Gastrocnemius medialis (tissue), 4 donors: ENCODE results near the gene TIGD1. TPM values are rescaled to one million over a fixed set of nuclear protein-coding genes. Genes with fewer than 3 reads are reported as not detected.
A peak's percentile ranks its signal among the peaks of the same experiment; 100 is the strongest.

Source experiments
- ATAC-seq, 2 donors: fragments of 150-250 bp; one replicate each; pipeline ENCODE4 v1.9.1; 2016
- DNase-seq, 2 donors: peaks; one replicate each; pipeline ENCODE4 v3.0.0-alpha.2; 2019
- H3K27ac ChIP-seq, 4 donors: fragments of 200-600 bp; sonication (generic); 1 replicate in 1 of 4; 2 replicates in 3 of 4; pipeline ENCODE4 v1.5.1; 2016 to 2018; ENCODE audit warnings: mild to moderate bottlenecking in 2 of 4, moderate library complexity in 1 of 4
- H3K27me3 ChIP-seq, 3 donors: fragments of 200-600 bp; sonication (generic) in 2 of 3; 1 replicate in 1 of 3; 2 replicates in 2 of 3; pipeline versions ENCODE4 v1.5.1 to v1.6.0; 2016 to 2019; ENCODE audit warnings: mild to moderate bottlenecking in 1 of 3, moderate library complexity in 1 of 3
- H3K36me3 ChIP-seq, 2 donors: fragments of 200-600 bp; sonication (generic) in 1 of 2; one replicate each; pipeline ENCODE4 v1.5.1; 2017 to 2018
- H3K4me1 ChIP-seq, 2 donors: fragments of 200-600 bp; sonication (generic) in 1 of 2; one replicate each; pipeline ENCODE4 v1.5.1; 2016 to 2017; ENCODE audit warnings: mild to moderate bottlenecking in 2 of 2
- H3K4me3 ChIP-seq, 4 donors: fragments of 200-600 bp; sonication (generic) in 3 of 4; 1 replicate in 1 of 4; 2 replicates in 3 of 4; pipeline ENCODE4 v1.5.1; 2016 to 2019; ENCODE audit warnings: mild to moderate bottlenecking in 2 of 4
- H3K9me3 ChIP-seq, 3 donors: fragments of 200-600 bp; sonication (generic) in 2 of 3; 1 replicate in 1 of 3; 2 replicates in 2 of 3; pipeline ENCODE4 v1.5.1; 2016 to 2019
- CTCF ChIP-seq, 5 experiments: fragments of 450-650 bp in 3 of 5; fragments of 200-600 bp in 2 of 5; sonication (generic) in 2 of 5; IDR thresholded peaks in 4 of 5; conservative IDR thresholded peaks in 1 of 5; 1 replicate in 4 of 5; 2 replicates in 1 of 5; pipeline ENCODE4 v1.5.1; 2016 to 2019; ENCODE audit warnings: antibody characterized with exemption in 5 of 5, mild to moderate bottlenecking in 3 of 5, moderate library complexity in 3 of 5
- POLR2A ChIP-seq, 2 donors: fragments of 450-650 bp; IDR thresholded peaks; one replicate each; pipeline ENCODE4 v1.6.1; 2017; ENCODE audit warnings: antibody characterized with exemption in 2 of 2, mild to moderate bottlenecking in 2 of 2, moderate library complexity in 2 of 2
- in situ Hi-C, 4 donors: fragments of 200-750 bp; cut with MboI; loops; one replicate each; pipeline versions ENCODE4 v1.15.0 to v1.8.0; 2017; ENCODE audit warnings: low sequenced_read_pairs in 4 of 4
- intact Hi-C: fragments of 100-400 bp; cut with DNase I; formaldehyde crosslinking; loops from one replicate; pipeline ENCODE4 v1.15.1; 2023; ENCODE audit warnings: low total_unique reads
- total RNA-seq, 4 donors: library from RNA; depleted of rRNA; stranded (reverse); fragments of >200 nt; gene quantifications; one replicate each; pipeline versions ENCODE4 v1.1.0 to v1.2.3, GENCODE V29; 2016

The TIGD1 gene
- total RNA-seq, 4 donors from 2014 or later, result 1.4 to 3.0 (median 2.1) TPM

GRCh38 chr2:232512602-232513001, 37.8 kb downstream of the TIGD1 start:
- H3K27ac ChIP-seq, result no peak overlapping the region
- TF ChIP-seq POLR2A (IDR thresholded peaks at IDR 0.05) (no peak), CTCF (IDR thresholded peaks at IDR 0.05 in 4 of 5, conservative IDR thresholded peaks at IDR 0.05 in 1 of 5) (no peak)
- DNase-seq (no peak), ATAC-seq (no peak)
- in situ Hi-C loops (loop anchor here in 2 of 4 donors (10.0 to 25.0 kb wide), 2 partner anchors 58 to 600 kb away; partner anchors contain the start of gene ALPI (in 1 of the 2)), intact Hi-C loops (no loop called here)
- no peak overlapping the region for H3K4me3 ChIP-seq
- no peaks in the 10 kb centered on the region for H3K9me3 ChIP-seq
- H3K36me3 ChIP-seq, result no peaks in the 10 kb centered on the region
- H3K4me1 ChIP-seq, result peaks cover 26 to 27% of the 10 kb centered on the region in 2 donors
- H3K27me3 ChIP-seq, result no peaks in the 10 kb centered on the region

GRCh38 chr2:232511336-232511890, 38.9 kb downstream of the TIGD1 start:
- Histone ChIP-seq H3K27ac (no peak overlapping the region), H3K4me1 (peaks cover 26 to 27% of the 10 kb centered on the region in 2 donors), H3K36me3 (no peaks in the 10 kb centered on the region), H3K27me3 (no peaks in the 10 kb centered on the region), H3K9me3 (no peaks in the 10 kb centered on the region), H3K4me3 (no peak overlapping the region)
- intact Hi-C loops (no loop called here), in situ Hi-C loops (loop anchor here in 2 of 4 donors (10.0 to 25.0 kb wide), 2 partner anchors 57 to 599 kb away; partner anchors contain the start of gene ALPI (in 1 of the 2))
- TF ChIP-seq CTCF (IDR thresholded peaks at IDR 0.05 in 4 of 5, conservative IDR thresholded peaks at IDR 0.05 in 1 of 5), result no peak
- no peak for TF ChIP-seq POLR2A (IDR thresholded peaks at IDR 0.05)
- DNase-seq (peak in 1 of 2 donors; percentile 38), ATAC-seq (no peak)

- no peak for DNase-seq
- Histone ChIP-seq H3K4me3 (no peak overlapping the region), H3K27me3 (peaks cover 0 to 8% (median 0%) of the 10 kb centered on the region in 3 donors), H3K9me3 (no peaks in the 10 kb centered on the region), H3K4me1 (peaks cover 0 to 4% of the 10 kb centered on the region in 2 donors), H3K27ac (no peak overlapping the region), H3K36me3 (no peaks in the 10 kb centered on the region)
- in situ Hi-C loops, result loop anchor here in 1 of 4 donors (25.0 kb wide), 1 partner anchor 596 kb away; no protein-coding TSS in a partner anchor
- TF ChIP-seq POLR2A (IDR thresholded peaks at IDR 0.05) (no peak), CTCF (IDR thresholded peaks at IDR 0.05 in 4 of 5, conservative IDR thresholded peaks at IDR 0.05 in 1 of 5) (no peak)
- intact Hi-C loops, result no loop called here
- ATAC-seq, result no peak
Measured at GRCh38 chr2:232508251-232508650, 42.1 kb downstream of the TIGD1 start.

- peaks cover 0 to 14% of the 10 kb centered on the region in 2 donors for H3K4me1 ChIP-seq
- no peaks in the 10 kb centered on the region for H3K36me3 ChIP-seq
- H3K27me3 ChIP-seq, result peaks cover 0 to 9% (median 0%) of the 10 kb centered on the region in 3 donors
Measured at GRCh38 chr2:232506709-232507108, 43.6 kb downstream of the TIGD1 start.

More at GRCh38 chr2:232506709-232507108, 43.6 kb downstream of the TIGD1 start:
- in situ Hi-C loops (loop anchor here in 1 of 4 donors (25.0 kb wide), 1 partner anchor 594 kb away; no protein-coding TSS in a partner anchor), intact Hi-C loops (no loop called here)
- Histone ChIP-seq H3K4me3 (no peak overlapping the region), H3K9me3 (no peaks in the 10 kb centered on the region), H3K27ac (no peak overlapping the region)
- TF ChIP-seq POLR2A (IDR thresholded peaks at IDR 0.05) (no peak), CTCF (IDR thresholded peaks at IDR 0.05 in 4 of 5, conservative IDR thresholded peaks at IDR 0.05 in 1 of 5) (no peak)
- ATAC-seq (no peak), DNase-seq (no peak)
